H1 (cell line): ENCODE results near the gene NFATC1. TPM values are rescaled to one million over a fixed set of nuclear protein-coding genes. Genes with fewer than 3 reads are reported as not detected.
A peak's percentile ranks its signal among the peaks of the same experiment; 100 is the strongest.

Experiments used
- CTCF ChIA-PET: fragments of 300-600 bp; sonication (Branson Sonifier 250); formaldehyde crosslinking; loops from one replicate; lab custom pipeline; 2021; ENCODE audit not compliant: partially characterized antibody; lab: Charles Lee
- POLR2A ChIA-PET: fragments of 300-600 bp; sonication (Branson Sonifier 250); formaldehyde crosslinking; loops from one replicate; lab custom pipeline; 2021; ENCODE audit warnings: inconsistent platforms; ENCODE audit not compliant: partially characterized antibody; lab: Charles Lee
- DNase-seq, 2 experiments: peaks; one replicate each; pipeline versions ENCODE4 v3.0.0 to v3.0.0-alpha.2; 2010 to 2022; ENCODE audit warnings: low spot score in 2 of 2, low read depth in 1 of 2, mixed read lengths in 1 of 2
- FAIRE-seq: peaks from 2 replicates; lab custom pipeline; 2011; peaks lifted over from hg19 to GRCh38; lab: Jason Lieb, UNC
- H2AFZ ChIP-seq: 2 replicates; pipeline ENCODE4 v1.8.1; 2012; ENCODE audit warnings: low read length, inconsistent platforms
- H2AK5ac ChIP-seq: 2 replicates; pipeline ENCODE4 v1.6.1; 2013; ENCODE audit warnings: low read depth, low read length
- H2BK120ac ChIP-seq: replicated peaks from 2 replicates; pipeline ENCODE3; 2013; ENCODE audit warnings: low read depth, low read length, inconsistent platforms
- H2BK12ac ChIP-seq: 2 replicates; pipeline ENCODE4 v1.6.1; 2013; ENCODE audit warnings: low read depth, low read length
- H2BK15ac ChIP-seq: 2 replicates; pipeline ENCODE4 v1.6.1; 2013; ENCODE audit warnings: low read length
- H2BK20ac ChIP-seq: 2 replicates; pipeline ENCODE4 v1.6.1; 2013; ENCODE audit warnings: low read length
- H2BK5ac ChIP-seq: 2 replicates; pipeline ENCODE4 v1.6.1; 2013; ENCODE audit warnings: low read depth, low read length
- H3K14ac ChIP-seq: 2 replicates; pipeline ENCODE4 v1.6.1; 2013; ENCODE audit warnings: inconsistent platforms; ENCODE audit not compliant: insufficient read length
- H3K18ac ChIP-seq: 2 replicates; pipeline ENCODE4 v1.6.1; 2013; ENCODE audit warnings: low read length; ENCODE audit errors: extremely low read depth
- H3K23ac ChIP-seq: 2 replicates; pipeline ENCODE4 v1.6.1; 2013; ENCODE audit warnings: inconsistent platforms; ENCODE audit not compliant: insufficient read length
- H3K23me2 ChIP-seq: 2 replicates; pipeline ENCODE4 v1.6.1; 2013; ENCODE audit warnings: low read depth, low read length
- H3K27ac ChIP-seq: 2 replicates; pipeline ENCODE4 v1.6.1; 2011; ENCODE audit warnings: low read depth, low read length, inconsistent platforms
- H3K27me3 ChIP-seq, 4 experiments: replicated peaks in 1 of 4; 1 replicate in 1 of 4; 2 replicates in 3 of 4; pipeline versions ENCODE4 v1.6.1 to v1.8.1; 2011 to 2013; ENCODE audit warnings: low read length in 3 of 4, mild to moderate bottlenecking in 3 of 4, inconsistent platforms in 2 of 4, mixed read lengths in 2 of 4, moderate library complexity in 1 of 4; ENCODE audit not compliant: control insufficient read depth in 3 of 4, insufficient read depth in 3 of 4; ENCODE audit errors: extremely low read depth in 1 of 4
- H3K36me3 ChIP-seq, 4 experiments: 2 replicates each; pipeline versions ENCODE4 v1.6.1 to v1.8.1; 2011 to 2013; ENCODE audit warnings: mild to moderate bottlenecking in 4 of 4, low read length in 3 of 4, moderate library complexity in 2 of 4, control low read depth in 1 of 4, inconsistent platforms in 1 of 4; ENCODE audit not compliant: insufficient read depth in 4 of 4, control insufficient read depth in 2 of 4
- H3K4ac ChIP-seq: replicated peaks from 2 replicates; pipeline ENCODE3; 2013; ENCODE audit warnings: low read length, low read depth, mixed read lengths, inconsistent platforms; ENCODE audit not compliant: insufficient read length
- H3K4me1 ChIP-seq, 4 experiments: replicated peaks in 1 of 4; 1 replicate in 1 of 4; 2 replicates in 3 of 4; pipeline versions ENCODE4 v1.6.1 to v1.8.1; 2011 to 2013; ENCODE audit warnings: low read length in 3 of 4, inconsistent platforms in 2 of 4, mixed read lengths in 1 of 4; ENCODE audit not compliant: insufficient read depth in 4 of 4, control insufficient read depth in 3 of 4
- H3K4me2 ChIP-seq, 2 experiments: 2 replicates each; pipeline versions ENCODE4 v1.6.1 to v1.8.1; 2011 to 2013; ENCODE audit warnings: low read depth in 2 of 2, low read length in 2 of 2, control low read depth in 1 of 2, inconsistent platforms in 1 of 2, mild to moderate bottlenecking in 1 of 2; ENCODE audit not compliant: insufficient read depth in 1 of 2
- H3K4me3 ChIP-seq, 4 experiments: fragments of 200-600, 300-600 bp in 1 of 4; sonication (generic), shearing (Covaris generic), sonication (Bioruptor Twin) in 1 of 4; 2 replicates each; pipeline versions ENCODE4 v1.5.1 to v1.8.1; 2011 to 2016; ENCODE audit warnings: low read length in 4 of 4, low read depth in 3 of 4, control low read depth in 2 of 4, inconsistent platforms in 2 of 4, mild to moderate bottlenecking in 2 of 4, mixed read lengths in 1 of 4, moderate library complexity in 1 of 4; ENCODE audit not compliant: insufficient read depth in 2 of 4; ENCODE audit errors: extremely low read depth in 1 of 4
- H3K56ac ChIP-seq: replicated peaks from 2 replicates; pipeline ENCODE3; 2013; ENCODE audit warnings: low read depth, mild to moderate bottlenecking, mixed read lengths, low read length, inconsistent platforms; ENCODE audit not compliant: insufficient read length
- H3K79me1 ChIP-seq: 2 replicates; pipeline ENCODE4 v1.6.1; 2013; ENCODE audit warnings: low read depth, low read length, control low read depth
- H3K79me2 ChIP-seq, 2 experiments: 2 replicates each; pipeline versions ENCODE4 v1.6.1 to v1.8.1; 2012 to 2013; ENCODE audit warnings: low read length in 2 of 2, mild to moderate bottlenecking in 2 of 2, inconsistent platforms in 1 of 2; ENCODE audit not compliant: insufficient read depth in 2 of 2, control insufficient read depth in 1 of 2
- H3K9ac ChIP-seq, 4 experiments: replicated peaks in 1 of 4; 1 replicate in 1 of 4; 2 replicates in 3 of 4; pipeline versions ENCODE4 v1.6.1 to v1.8.1; 2011 to 2013; ENCODE audit warnings: low read depth in 3 of 4, low read length in 3 of 4, control low read depth in 2 of 4, mild to moderate bottlenecking in 2 of 4, moderate library complexity in 2 of 4, inconsistent platforms in 1 of 4; ENCODE audit errors: extremely low read depth in 1 of 4
- H3K9me3 ChIP-seq, 2 experiments: 2 replicates each; pipeline versions ENCODE4 v1.6.1 to v1.8.1; 2012 to 2013; ENCODE audit warnings: mild to moderate bottlenecking in 2 of 2, moderate library complexity in 2 of 2, control low read depth in 1 of 2, inconsistent platforms in 1 of 2, low read depth in 1 of 2, low read length in 1 of 2, mixed read lengths in 1 of 2; ENCODE audit not compliant: insufficient read depth in 2 of 2
- H4K20me1 ChIP-seq, 2 experiments: replicated peaks in 1 of 2; 2 replicates each; pipeline versions ENCODE3 to v1.8.1; 2011 to 2013; ENCODE audit warnings: inconsistent platforms in 2 of 2, low read length in 2 of 2, mild to moderate bottlenecking in 1 of 2; ENCODE audit not compliant: insufficient read depth in 2 of 2, control insufficient read depth in 1 of 2
- H4K5ac ChIP-seq: 2 replicates; pipeline ENCODE4 v1.6.1; 2013; ENCODE audit warnings: low read length, low read depth, mixed read lengths, inconsistent platforms; ENCODE audit not compliant: insufficient read length
- H4K8ac ChIP-seq: 2 replicates; pipeline ENCODE4 v1.8.0; 2013; ENCODE audit warnings: mild to moderate bottlenecking, moderate library complexity, low read length, inconsistent platforms; ENCODE audit not compliant: insufficient read depth; ENCODE audit errors: extremely low read depth
- H4K91ac ChIP-seq: replicated peaks from 2 replicates; pipeline ENCODE3; 2013; ENCODE audit warnings: low read length, mixed read lengths, inconsistent platforms; ENCODE audit not compliant: insufficient read length
- CBX8 ChIP-seq: fragments of 300-800, 300-1000 bp; sonication (generic); IDR thresholded peaks from 2 replicates; pipeline ENCODE4 v1.7.1; 2016; ENCODE audit warnings: low read depth, low read length, borderline replicate concordance
- EZH2 ChIP-seq: fragments of 200-600 bp; sonication (generic); IDR thresholded peaks from 2 replicates; pipeline ENCODE4 v1.7.1; 2012; ENCODE audit warnings: low read depth, mild to moderate bottlenecking, moderate library complexity, low read length, inconsistent platforms; ENCODE audit not compliant: severe bottlenecking
- GTF2F1 ChIP-seq: IDR thresholded peaks from 2 replicates; pipeline ENCODE4 v1.6.1; 2012; ENCODE audit warnings: low read depth, low read length, improper control_type of control experiment, borderline replicate concordance
- POLR2AphosphoS5 ChIP-seq: IDR thresholded peaks from 2 replicates; pipeline ENCODE4 v1.6.1; 2011; ENCODE audit warnings: low read depth, low read length
- RNF2 ChIP-seq: fragments of 200-900, 300-1000 bp; sonication (generic); IDR thresholded peaks from 2 replicates; pipeline ENCODE4 v1.7.1; 2016; ENCODE audit warnings: borderline replicate concordance, low read depth, mild to moderate bottlenecking, antibody characterized with exemption, low read length; ENCODE audit not compliant: poor library complexity, severe bottlenecking; ENCODE audit errors: missing control alignments
- SIN3A ChIP-seq, 2 experiments: IDR thresholded peaks in 1 of 2; conservative IDR thresholded peaks in 1 of 2; 2 replicates each; pipeline ENCODE4 v1.6.1; 2011 to 2012; ENCODE audit warnings: low read length in 2 of 2, improper control_type of control experiment in 1 of 2, low read depth in 1 of 2, mild to moderate bottlenecking in 1 of 2
- SP2 ChIP-seq: IDR thresholded peaks from 2 replicates; pipeline ENCODE4 v1.6.1; 2012; ENCODE audit warnings: mild to moderate bottlenecking, low read length, inconsistent platforms
- SP4 ChIP-seq: IDR thresholded peaks from 2 replicates; pipeline ENCODE4 v1.6.1; 2012; ENCODE audit warnings: low read length, inconsistent platforms
- SRF ChIP-seq: IDR thresholded peaks from 2 replicates; pipeline ENCODE4 v1.6.1; 2011; ENCODE audit warnings: mild to moderate bottlenecking, low read depth, low read length, moderate library complexity
- TAF7 ChIP-seq: optimal IDR thresholded peaks from 2 replicates; pipeline ENCODE3; 2011; ENCODE audit warnings: low read depth, mild to moderate bottlenecking, inconsistent platforms, low read length, moderate library complexity, borderline replicate concordance
- TEAD4 ChIP-seq: IDR thresholded peaks from 2 replicates; pipeline ENCODE4 v1.6.1; 2012; ENCODE audit warnings: low read depth, low read length, inconsistent platforms, mixed read lengths
- WGBS, 2 experiments: shearing (Covaris generic) in 1 of 2; methylation state at CpG; one replicate each; pipeline versions ENCODE4 v1.1.6 to v1.1.7; 2013 to 2015; ENCODE audit warnings: low lambda C conversion rate in 2 of 2, mixed read lengths in 2 of 2, inconsistent platforms in 1 of 2, low coverage in 1 of 2, missing lambda C conversion rate in 1 of 2; ENCODE audit not compliant: insufficient replicate concordance in 2 of 2, insufficient coverage in 1 of 2, insufficient read length in 1 of 2; ENCODE audit errors: extremely low coverage in 1 of 2, missing lambda C conversion rate in 1 of 2; 5-methylcytosine and 5-hydroxymethylcytosine counted together
- polyA plus RNA-seq, 7 experiments: library from polyadenylated mRNA; depleted of rRNA in 3 of 7; stranded (reverse) in 5 of 7; unstranded in 2 of 7; fragments of >200 nt in 5 of 7; fragments of 200-250 nt in 2 of 7; gene quantifications; 1 replicate in 5 of 7; 2 replicates in 1 of 7; 4 replicates in 1 of 7; pipeline versions ENCODE4 v1.2.1 to v1.2.3, GENCODE V29; 2011 to 2013; ENCODE audit warnings: missing spikeins in 2 of 7, mixed read lengths in 2 of 7
- total RNA-seq: library from RNA; stranded (reverse); fragmentation: NEBNext Ultra II Directional; extraction: Animal tissue kit (Norgen Biotek cat#: 25700); gene quantifications from 2 replicates; pipeline ENCODE4 v1.2.1, GENCODE V29; 2021

Gene NFATC1
- total and polyA plus RNA-seq, 2 of the 8 experiments (the other 6 are each of a cell fraction or from before 2014, with no cell fraction given) = 2.0 to 6.6 TPM

- H3K4me3 ChIP-seq = peak overlapping the region in 2 of 4 experiments; percentile 10 to 27; a peak in 2 of 8 replicates
- H4K8ac ChIP-seq = peak overlapping the region; percentile 87; the same call in 1 of the 2 replicates
- no peak overlapping the region for H4K5ac ChIP-seq
- no peak overlapping the region; the same call in 1 of the 2 replicates for H3K18ac ChIP-seq
- CTCF ChIA-PET = interaction anchor here (0.7 to 9.7 kb wide), 34 partner anchors 13 to 282 kb away, joined by 3 to 124 read pairs (median 4); partner anchors contain the start of gene NFATC1
- 0 out of 7 replicates have a peak overlapping the region, but pooled peaks of 2 of the 4 experiments have one; percentile 15 to 26 for H3K9ac ChIP-seq
- peak overlapping the region; percentile 0 to 54; a peak in 3 of 4 replicates for H3K4me2 ChIP-seq
- H2BK20ac ChIP-seq = no peak overlapping the region
- H3K27me3 ChIP-seq = no peaks in the 10 kb centered on the region; a peak in 1 of 7 replicates
- no peak overlapping the region for H3K23ac ChIP-seq
- WGBS, 2 experiments = 39% methylated on average over 43 of the region's 48 CpGs; no CpG with 5 or more reads in 1 of the 2 experiments
- no peaks in the 10 kb centered on the region for H3K23me2 ChIP-seq
- no peak overlapping the region for H3K27ac ChIP-seq
- H2AFZ ChIP-seq = no peak overlapping the region; the same call in 1 of the 2 replicates
- H3K56ac ChIP-seq = no peak overlapping the region
- H3K79me1 ChIP-seq = no peaks in the 10 kb centered on the region
- 0 out of 2 replicates have a peak overlapping the region, but pooled peaks have one; percentile 75 for H2BK12ac ChIP-seq
- H3K9me3 ChIP-seq = no peaks in the 10 kb centered on the region; a peak in 1 of 4 replicates
- FAIRE-seq (peak; percentile 80), DNase-seq (peak; percentile 66 to 99)
- H2BK120ac ChIP-seq = no peak overlapping the region
- no peak overlapping the region for H2BK5ac ChIP-seq
- peaks cover 0 to 6% (median 2%) of the 10 kb centered on the region in 4 experiments; a peak in 2 of 7 replicates for H3K4me1 ChIP-seq
- H2BK15ac ChIP-seq = no peak overlapping the region
- H4K20me1 ChIP-seq = peaks cover 0 to 3% of the 10 kb centered on the region in 2 experiments
- no peak overlapping the region for H4K91ac ChIP-seq
- no peaks in the 10 kb centered on the region for H3K79me2 ChIP-seq
- POLR2A ChIA-PET = interaction anchor here (1.1 kb wide), 1 partner anchor 134 kb away, joined by 3 read pairs; no protein-coding TSS in a partner anchor
- H2AK5ac ChIP-seq = no peak overlapping the region
- H3K4ac ChIP-seq = no peak overlapping the region
- no peak overlapping the region for H3K14ac ChIP-seq
- H3K36me3 ChIP-seq = no peaks in the 10 kb centered on the region; a peak in 1 of 8 replicates
- peak; percentile 56; the same call in 1 of the 2 replicates for TF ChIP-seq POLR2AphosphoS5
- no peak for TF ChIP-seq RNF2
- no peak for TF ChIP-seq GTF2F1
- peak in 1 of 2 experiments; percentile 76; a peak in 2 of 4 replicates for TF ChIP-seq SIN3A (conservative IDR thresholded peaks at IDR 0.05 in 1 of 2, IDR thresholded peaks at IDR 0.05 in 1 of 2; ENCODE audit: low read depth in 1 of 2, low read length in 2 of 2)
- no peak for TF ChIP-seq SP4
- peak; percentile 25 for TF ChIP-seq TAF7
- no peak for TF ChIP-seq EZH2
- peak; percentile 66; the same call in 1 of the 2 replicates for TF ChIP-seq TEAD4
- TF ChIP-seq CBX8 = no peak
- TF ChIP-seq SRF = no peak
- no peak for TF ChIP-seq SP2
These were observed 17.0 kb upstream of the NFATC1 start for GRCh38 chr18:79378536-79379250.
